IMR-90 (cell line): Measurements from ENCODE around the gene GNE. TPM values are rescaled to one million over a fixed set of nuclear protein-coding genes. Genes with fewer than 3 reads are reported as not detected.

Experiments used
- ATAC-seq: fragments of 200-7000 bp; cut with Tn5 transposase; 2 replicates; pipeline ENCODE4 v1.9.1; 2020; ENCODE audit warnings: low read depth, mild to moderate bottlenecking, moderate library complexity
- BruUV-seq: library from RNA; stranded (reverse); fragments of 400-500 nt; replicated peaks from 2 replicates; lab custom pipeline; 2021; lab: Mats Ljungman, UMichigan
- CTCF ChIA-PET: fragments of 300-600 bp; formaldehyde crosslinking; extraction: SDS; loops from one replicate; lab custom pipeline; 2021; ENCODE audit warnings: antibody characterized with exemption; lab: Yijun Ruan, JAX
- POLR2A ChIA-PET: fragments of 300-600 bp; sonication (Branson Sonifier 250); formaldehyde crosslinking; loops from one replicate; lab custom pipeline; 2022; ENCODE audit warnings: antibody characterized with exemption; ENCODE audit not compliant: unreplicated experiment; lab: Charles Lee
- DNase-seq: peaks from one replicate; pipeline ENCODE4 v3.0.0; 2013
- H2AFZ ChIP-seq: replicated peaks from 2 replicates; pipeline ENCODE3; 2013; ENCODE audit warnings: low read length, mild to moderate bottlenecking; ENCODE audit not compliant: poor library complexity
- H2AK5ac ChIP-seq: 2 replicates; pipeline ENCODE4 v1.6.1; 2013; ENCODE audit warnings: low read depth, low read length, inconsistent platforms
- H2AK9ac ChIP-seq: replicated peaks from 2 replicates; pipeline ENCODE3; 2013; ENCODE audit warnings: mild to moderate bottlenecking, low read depth, low read length, moderate library complexity; ENCODE audit not compliant: poor library complexity
- H2BK120ac ChIP-seq: 2 replicates; pipeline ENCODE4 v1.6.1; 2013; ENCODE audit warnings: low read depth, low read length, inconsistent platforms
- H2BK15ac ChIP-seq: 3 replicates; pipeline ENCODE4 v1.6.1; 2013; ENCODE audit warnings: low read depth, low read length, inconsistent platforms
- H2BK20ac ChIP-seq: 2 replicates; pipeline ENCODE4 v1.6.1; 2013; ENCODE audit warnings: low read depth, mild to moderate bottlenecking, inconsistent platforms, low read length, moderate library complexity
- H2BK5ac ChIP-seq: 2 replicates; pipeline ENCODE4 v1.6.1; 2013; ENCODE audit warnings: mild to moderate bottlenecking, low read depth, low read length, inconsistent platforms; ENCODE audit not compliant: poor library complexity, severe bottlenecking
- H3K14ac ChIP-seq: replicated peaks from 2 replicates; pipeline ENCODE4 v1.6.1; 2013; ENCODE audit warnings: low read depth, low read length, inconsistent platforms
- H3K18ac ChIP-seq: 2 replicates; pipeline ENCODE4 v1.6.1; 2013; ENCODE audit warnings: low read depth, low read length, control low read depth
- H3K23ac ChIP-seq: 2 replicates; pipeline ENCODE4 v1.6.1; 2013; ENCODE audit warnings: low read depth, low read length, inconsistent platforms
- H3K27ac ChIP-seq: 2 replicates; pipeline ENCODE4 v1.5.1; 2013; ENCODE audit warnings: mild to moderate bottlenecking, control low read depth, low read length; ENCODE audit not compliant: insufficient read depth
- H3K27me3 ChIP-seq: 2 replicates; pipeline ENCODE4 v1.6.1; 2013; ENCODE audit warnings: low read length; ENCODE audit not compliant: control insufficient read depth, insufficient read depth
- H3K36me3 ChIP-seq: 2 replicates; pipeline ENCODE4 v1.6.1; 2013; ENCODE audit warnings: low read length, mixed read lengths; ENCODE audit not compliant: control insufficient read depth, insufficient read depth
- H3K4ac ChIP-seq: 2 replicates; pipeline ENCODE4 v1.6.1; 2013; ENCODE audit warnings: low read depth, low read length, inconsistent platforms
- H3K4me1 ChIP-seq: 2 replicates; pipeline ENCODE4 v1.6.1; 2013; ENCODE audit warnings: low read length, mixed read lengths; ENCODE audit not compliant: control insufficient read depth, insufficient read depth
- H3K4me2 ChIP-seq: 2 replicates; pipeline ENCODE4 v1.6.1; 2013; ENCODE audit warnings: low read depth, mild to moderate bottlenecking, control low read depth, low read length, moderate library complexity
- H3K4me3 ChIP-seq: 2 replicates; pipeline ENCODE4 v1.5.1; 2013; ENCODE audit warnings: low read depth, mild to moderate bottlenecking, control low read depth, low read length, moderate library complexity; ENCODE audit not compliant: insufficient read depth
- H3K56ac ChIP-seq: 2 replicates; pipeline ENCODE4 v1.6.1; 2013; ENCODE audit warnings: low read length, inconsistent platforms; ENCODE audit not compliant: insufficient read depth; ENCODE audit errors: extremely low read depth
- H3K79me1 ChIP-seq, 2 experiments: 2 replicates each; pipeline ENCODE4 v1.6.1; 2013; ENCODE audit warnings: low read length in 2 of 2, inconsistent platforms in 1 of 2, low read depth in 1 of 2
- H3K9ac ChIP-seq: 2 replicates; pipeline ENCODE4 v1.6.1; 2013; ENCODE audit warnings: low read depth, low read length, control low read depth
- H3K9me1 ChIP-seq: 2 replicates; pipeline ENCODE4 v1.6.1; 2013; ENCODE audit warnings: low read length, inconsistent platforms; ENCODE audit not compliant: insufficient read depth
- H3K9me3 ChIP-seq: 2 replicates; pipeline ENCODE4 v1.6.1; 2013; ENCODE audit warnings: low read length; ENCODE audit not compliant: control insufficient read depth, insufficient read depth
- H4K20me1 ChIP-seq: 2 replicates; pipeline ENCODE4 v1.6.1; 2013; ENCODE audit warnings: low read length, inconsistent platforms; ENCODE audit not compliant: insufficient read depth
- H4K5ac ChIP-seq: 2 replicates; pipeline ENCODE4 v1.6.1; 2013; ENCODE audit warnings: mild to moderate bottlenecking, low read depth, low read length, control low read depth
- H4K8ac ChIP-seq, 2 experiments: 2 replicates each; pipeline ENCODE4 v1.6.1; 2013; ENCODE audit warnings: low read depth in 2 of 2, low read length in 2 of 2, control low read depth in 1 of 2, inconsistent platforms in 1 of 2
- H4K91ac ChIP-seq: 2 replicates; pipeline ENCODE4 v1.6.1; 2013; ENCODE audit warnings: low read depth, low read length, inconsistent platforms; ENCODE audit not compliant: insufficient read depth
- CHD1 ChIP-seq: IDR thresholded peaks from 2 replicates; pipeline ENCODE4 v1.6.1; 2012; ENCODE audit warnings: low read depth, low read length, improper control_type of control experiment
- MAZ ChIP-seq: IDR thresholded peaks from 2 replicates; pipeline ENCODE4 v1.6.1; 2012; ENCODE audit warnings: low read depth, mild to moderate bottlenecking, low read length, improper control_type of control experiment, moderate library complexity, borderline replicate concordance
- NFE2L2 ChIP-seq: fragments of 150-350 bp; IDR thresholded peaks from 2 replicates; pipeline ENCODE4 v1.6.1; 2016; ENCODE audit warnings: low read depth, mild to moderate bottlenecking, low read length
- POLR2A ChIP-seq: IDR thresholded peaks from 2 replicates; pipeline ENCODE4 v1.6.1; 2012; ENCODE audit warnings: mild to moderate bottlenecking, low read depth, low read length
- RAD21 ChIP-seq: IDR thresholded peaks from 2 replicates; pipeline ENCODE4 v1.6.1; 2012; ENCODE audit warnings: low read length, improper control_type of control experiment
- RCOR1 ChIP-seq: IDR thresholded peaks from 2 replicates; pipeline ENCODE4 v1.6.1; 2012; ENCODE audit warnings: mild to moderate bottlenecking, low read length, improper control_type of control experiment; ENCODE audit not compliant: insufficient replicate concordance
- WGBS, 2 experiments: methylation state at CpG; one replicate each; pipeline versions ENCODE4 v1.1.5 to v1.1.7; 2013; ENCODE audit warnings: missing lambda C conversion rate in 2 of 2; ENCODE audit not compliant: insufficient read length in 1 of 2; ENCODE audit errors: extremely low coverage in 2 of 2; 5-methylcytosine and 5-hydroxymethylcytosine counted together
- dilution Hi-C: fragments of 300-500 bp; cut with HindIII; formaldehyde crosslinking; loops from one replicate; pipeline ENCODE4 v1.14.3; 2018; ENCODE audit warnings: low sequenced_read_pairs; ENCODE audit not compliant: unreplicated experiment
- in situ Hi-C: fragments of 300-500 bp; cut with MboI; formaldehyde crosslinking; loops from 3 replicates; pipeline ENCODE4 v1.14.3; 2019; ENCODE audit warnings: low sequenced_read_pairs, inconsistent platforms, mixed read lengths
- intact Hi-C: fragments of 100-400 bp; cut with micrococcal nuclease; formaldehyde crosslinking; loops from 2 replicates; pipeline ENCODE4 v1.10.0; 2022
- polyA plus RNA-seq, 3 experiments: library from polyadenylated mRNA; depleted of rRNA; stranded (reverse); fragments of >200 nt; gene quantifications; 2 replicates each; pipeline ENCODE4 v1.2.3, GENCODE V29; 2012; ENCODE audit warnings: low replicate concordance in 1 of 3
- total RNA-seq: library from RNA; depleted of rRNA; stranded (reverse); fragments of >200 nt; gene quantifications from 2 replicates; pipeline ENCODE4 v1.2.3, GENCODE V29; 2012

The GNE gene
- total and polyA plus RNA-seq, 2 of the 4 experiments (the other 2 are of a cell fraction) = 11.7 to 34.1 TPM

DNA sequence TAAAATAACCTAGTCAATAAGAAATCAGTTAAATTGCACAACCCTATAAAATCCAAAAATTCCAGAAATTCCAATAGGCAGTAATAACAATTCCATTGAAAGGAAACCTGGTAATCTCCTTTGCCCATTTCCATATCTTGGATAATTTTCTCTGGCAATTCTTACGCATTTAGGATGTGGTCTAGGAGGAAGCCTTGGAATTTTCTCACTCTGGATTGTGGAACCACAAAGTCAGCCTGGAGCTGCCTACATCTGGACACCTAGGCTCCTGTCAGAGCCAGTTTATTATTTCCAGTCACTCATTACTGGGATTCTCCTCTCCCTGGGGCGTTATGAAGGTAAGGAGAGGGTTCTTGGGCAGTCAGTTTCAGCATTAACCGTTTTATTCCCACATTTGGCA, 40.3 kb upstream of the GNE start:
- dilution Hi-C loops (no loop called here), intact Hi-C loops (no loop called here), in situ Hi-C loops (no loop called here)
- no peak overlapping the region for H4K8ac ChIP-seq
- H2BK120ac ChIP-seq = no peak overlapping the region
- BruUV-seq = no TSS peak
- no peak overlapping the region for H3K4ac ChIP-seq
- ChIA-PET POLR2A (no interaction called here), CTCF (interaction anchor here (0.6 kb wide), 2 partner anchors 14 to 151 kb away, joined by 3 to 4 read pairs; no protein-coding TSS in a partner anchor)
- DNase-seq (peak; percentile 25), ATAC-seq (no peak)
- no peak overlapping the region for H2BK5ac ChIP-seq
- H3K9me3 ChIP-seq = no peaks in the 10 kb centered on the region
- H2BK20ac ChIP-seq = no peak overlapping the region
- no peak overlapping the region for H2AK5ac ChIP-seq
- H2BK15ac ChIP-seq = no peak overlapping the region
- no peak overlapping the region for H2AFZ ChIP-seq
- H3K4me3 ChIP-seq = no peak overlapping the region
- H2AK9ac ChIP-seq = no peak overlapping the region
- H3K79me1 ChIP-seq = no peaks in the 10 kb centered on the region
- TF ChIP-seq CHD1 = no peak
- no peak for TF ChIP-seq RCOR1
- TF ChIP-seq POLR2A = no peak
- no peak for TF ChIP-seq MAZ
- no peak for TF ChIP-seq RAD21
- TF ChIP-seq NFE2L2 = no peak
- H3K36me3 ChIP-seq = no peaks in the 10 kb centered on the region
- H4K5ac ChIP-seq = no peak overlapping the region
- H3K9ac ChIP-seq = no peak overlapping the region
- no peak overlapping the region for H3K14ac ChIP-seq
- no CpG with 5 or more reads among the region's 3 CpGs for WGBS, 2 experiments
- no peaks in the 10 kb centered on the region for H3K27me3 ChIP-seq
- peaks cover 3% of the 10 kb centered on the region for H3K9me1 ChIP-seq
- no peak overlapping the region for H3K23ac ChIP-seq
- H3K27ac ChIP-seq = no peak overlapping the region
- H4K91ac ChIP-seq = no peak overlapping the region
- peaks cover 4% of the 10 kb centered on the region; the same call in 1 of the 2 replicates for H3K4me1 ChIP-seq
- no peak overlapping the region for H3K4me2 ChIP-seq
- no peak overlapping the region for H3K56ac ChIP-seq
- H4K20me1 ChIP-seq = no peaks in the 10 kb centered on the region
- no peak overlapping the region for H3K18ac ChIP-seq
